Tibial artery (tissue), 4 donors: ENCODE results near the gene SERPINA4.

Experiments
- DNase-seq, 2 donors: peaks; one replicate each; pipeline ENCODE4 v3.0.0-alpha.2; 2019
- H3K27ac ChIP-seq, 2 donors: fragments of 200-600 bp; sonication (generic) in 1 of 2; 1 replicate in 1 of 2; 2 replicates in 1 of 2; pipeline ENCODE4 v1.5.1; 2018 to 2019; ENCODE audit warnings: mild to moderate bottlenecking in 1 of 2
- H3K27me3 ChIP-seq, 2 donors: fragments of 200-600 bp; sonication (generic) in 1 of 2; one replicate each; pipeline versions ENCODE4 v1.5.1 to v1.6.0; 2016 to 2019
- H3K36me3 ChIP-seq, 3 donors: fragments of 200-600 bp; sonication (generic) in 2 of 3; one replicate each; pipeline ENCODE4 v1.5.1; 2016 to 2019; ENCODE audit warnings: mild to moderate bottlenecking in 2 of 3
- H3K4me1 ChIP-seq, 4 donors: fragments of 200-600 bp; sonication (generic) in 2 of 4; 1 replicate in 3 of 4; 2 replicates in 1 of 4; pipeline ENCODE4 v1.5.1; 2016 to 2019
- H3K4me3 ChIP-seq, 2 donors: fragments of 200-600 bp; sonication (generic) in 1 of 2; 1 replicate in 1 of 2; 2 replicates in 1 of 2; pipeline ENCODE4 v1.5.1; 2018 to 2019; ENCODE audit warnings: mild to moderate bottlenecking in 2 of 2
- H3K9me3 ChIP-seq, 3 donors: fragments of 200-600 bp; sonication (generic) in 1 of 3; one replicate each; pipeline ENCODE4 v1.5.1; 2016 to 2019
- CTCF ChIP-seq, 2 experiments: fragments of 200-600 bp in 1 of 2; fragments of 450-650 bp in 1 of 2; IDR thresholded peaks; one replicate each; pipeline ENCODE4 v1.5.1; 2017 to 2019; ENCODE audit warnings: antibody characterized with exemption in 2 of 2, mild to moderate bottlenecking in 1 of 2, moderate library complexity in 1 of 2
- intact Hi-C: fragments of 100-400 bp; cut with DNase I; formaldehyde crosslinking; loops from one replicate; pipeline ENCODE4 v1.15.0; 2023; ENCODE audit warnings: low total_unique reads

The SERPINA4 gene

DNA sequence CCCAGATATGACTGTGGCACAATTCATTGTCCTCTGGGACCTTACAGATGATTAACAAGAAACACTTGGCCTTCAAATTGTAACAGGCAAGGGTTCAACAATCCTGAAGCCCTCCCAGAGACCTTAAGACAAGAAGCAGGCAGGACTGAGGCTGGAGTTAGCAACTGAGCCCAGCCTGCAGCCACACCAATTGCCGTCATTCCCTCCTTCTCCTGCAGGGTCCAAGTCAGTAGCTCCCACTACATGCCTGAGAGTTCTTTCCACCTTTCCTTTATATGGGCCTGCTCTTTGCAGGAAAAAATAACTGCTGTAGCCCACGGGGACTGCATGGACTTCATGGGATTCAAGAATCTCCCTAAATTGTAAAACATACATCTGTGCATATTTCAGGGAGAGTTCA lies 2.4 kb upstream of the SERPINA4 start:
- no peaks in the 10 kb centered on the region for H3K27me3 ChIP-seq
- TF ChIP-seq CTCF (IDR thresholded peaks at IDR 0.05) = no peak
- intact Hi-C loops = no loop called here

DNA sequence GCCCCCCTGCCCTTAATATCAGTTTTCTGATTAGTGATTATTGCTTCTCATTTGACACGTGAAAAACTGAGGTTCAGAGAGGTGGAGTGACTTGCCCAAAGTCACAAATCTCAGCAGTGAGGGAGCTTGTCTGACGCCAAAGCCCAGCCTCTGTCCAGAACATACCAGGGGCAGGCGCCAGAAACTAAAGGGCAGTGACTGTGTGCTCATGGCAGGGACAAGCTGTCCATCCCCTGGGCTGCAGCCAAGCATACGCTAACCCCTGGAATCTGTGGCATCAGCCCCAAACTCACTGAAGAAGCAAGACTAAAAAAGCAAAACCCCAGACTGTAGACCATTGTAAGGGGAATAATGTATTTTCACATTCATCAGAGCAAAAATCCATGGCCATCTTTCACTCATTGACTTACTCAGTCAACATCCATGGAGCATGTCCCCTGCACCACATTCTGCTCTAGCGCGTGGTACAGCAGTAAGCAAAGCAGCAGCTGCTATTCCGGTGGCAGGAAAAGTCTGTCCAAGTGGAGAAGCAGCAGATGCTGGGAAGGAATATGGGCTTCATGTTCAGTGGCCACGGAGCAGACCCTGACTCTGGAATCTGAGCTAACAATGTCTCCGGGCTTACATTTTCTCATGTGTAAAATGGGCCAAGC lies 1.5 kb upstream of the SERPINA4 start:
- peak in 1 of 2 donors; percentile 67 for DNase-seq

More for the DNA sequence above, 2.4 kb upstream of the SERPINA4 start:
- H3K27ac ChIP-seq = no peak overlapping the region
- H3K4me3 ChIP-seq = no peak overlapping the region
- H3K9me3 ChIP-seq = peaks cover 0 to 3% (median 0%) of the 10 kb centered on the region in 3 donors
- no peaks in the 10 kb centered on the region for H3K4me1 ChIP-seq
- H3K36me3 ChIP-seq = no peaks in the 10 kb centered on the region
- peak in 1 of 2 donors; percentile 11 for DNase-seq

DNA sequence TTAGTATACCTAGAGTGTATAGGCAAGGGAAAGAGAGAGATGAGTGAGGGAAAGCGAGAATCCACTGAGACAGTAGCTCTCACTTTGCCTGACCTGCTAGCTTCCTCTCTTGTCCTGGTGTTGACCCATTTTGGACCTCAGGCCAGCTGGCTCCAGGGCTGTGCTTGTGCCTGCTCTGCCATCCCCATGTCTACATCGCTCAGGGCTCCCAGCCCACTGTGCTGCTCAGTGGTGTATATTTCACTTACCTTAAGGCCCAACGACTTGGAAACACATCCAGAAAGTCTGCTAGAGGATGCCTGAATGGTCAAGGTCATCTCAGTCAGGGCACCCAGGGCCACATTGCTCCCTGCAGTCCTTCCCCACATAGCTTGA lies 964 bp upstream of the SERPINA4 start:
- no peak for TF ChIP-seq CTCF (IDR thresholded peaks at IDR 0.05)
- no peak overlapping the region for H3K27ac ChIP-seq
- no peaks in the 10 kb centered on the region for H3K4me1 ChIP-seq
- no peak overlapping the region for H3K4me3 ChIP-seq
- DNase-seq = peak in 1 of 2 donors; percentile 29
- H3K27me3 ChIP-seq = no peaks in the 10 kb centered on the region
- no peaks in the 10 kb centered on the region for H3K9me3 ChIP-seq
- H3K36me3 ChIP-seq = no peaks in the 10 kb centered on the region
- intact Hi-C loops = no loop called here

More for the DNA sequence above, 1.5 kb upstream of the SERPINA4 start:
- Histone ChIP-seq H3K27ac (no peak overlapping the region), H3K4me1 (no peaks in the 10 kb centered on the region), H3K27me3 (no peaks in the 10 kb centered on the region), H3K4me3 (no peak overlapping the region), H3K9me3 (no peaks in the 10 kb centered on the region), H3K36me3 (no peaks in the 10 kb centered on the region)
- no peak for TF ChIP-seq CTCF (IDR thresholded peaks at IDR 0.05)
- intact Hi-C loops = no loop called here

DNA sequence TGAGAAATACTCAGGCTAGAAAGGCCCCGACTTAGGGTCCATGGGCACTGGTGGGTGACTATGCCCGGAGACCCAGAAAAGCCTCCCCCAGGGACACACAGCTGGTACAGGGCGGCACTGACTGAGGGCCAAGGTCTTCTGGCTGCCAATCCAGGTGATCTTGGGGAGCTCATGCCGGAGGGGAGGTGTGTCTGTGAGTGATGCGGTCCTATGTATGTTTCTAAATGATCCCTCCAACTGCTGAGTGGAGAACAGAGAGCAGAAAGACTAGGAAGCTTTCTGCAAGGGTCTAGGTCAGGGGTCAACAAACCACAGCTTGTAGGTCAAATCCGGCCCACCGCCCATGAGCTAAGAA lies 391 bp downstream of the SERPINA4 start:
- Histone ChIP-seq H3K36me3 (no peaks in the 10 kb centered on the region), H3K27me3 (no peaks in the 10 kb centered on the region), H3K9me3 (no peaks in the 10 kb centered on the region), H3K4me1 (no peaks in the 10 kb centered on the region), H3K27ac (no peak overlapping the region), H3K4me3 (no peak overlapping the region)
- no peak for TF ChIP-seq CTCF (IDR thresholded peaks at IDR 0.05)
- intact Hi-C loops = no loop called here
- peak in 1 of 2 donors; percentile 43 for DNase-seq

- H3K36me3 ChIP-seq = no peaks in the 10 kb centered on the region
- H3K4me3 ChIP-seq = no peak overlapping the region
- intact Hi-C loops = no loop called here
- no peak for TF ChIP-seq CTCF (IDR thresholded peaks at IDR 0.05)
- H3K9me3 ChIP-seq = no peaks in the 10 kb centered on the region
- H3K4me1 ChIP-seq = no peaks in the 10 kb centered on the region
- peak in 1 of 2 donors; percentile 13 for DNase-seq
- no peaks in the 10 kb centered on the region for H3K27me3 ChIP-seq
- no peak overlapping the region for H3K27ac ChIP-seq
Measured at GRCh38 chr14:94562022-94562421, 780 bp downstream of the SERPINA4 start.
